ENCODE measurements around the gene KCNJ6. TPM values are rescaled to one million over a fixed set of nuclear protein-coding genes. Genes with fewer than 3 reads are reported as not detected.
A peak's percentile ranks its signal among the peaks of the same experiment; 100 is the strongest.

KCNJ6 gene
- polyA plus RNA-seq, 6 donors from 2014 or later: not detected

DNA sequence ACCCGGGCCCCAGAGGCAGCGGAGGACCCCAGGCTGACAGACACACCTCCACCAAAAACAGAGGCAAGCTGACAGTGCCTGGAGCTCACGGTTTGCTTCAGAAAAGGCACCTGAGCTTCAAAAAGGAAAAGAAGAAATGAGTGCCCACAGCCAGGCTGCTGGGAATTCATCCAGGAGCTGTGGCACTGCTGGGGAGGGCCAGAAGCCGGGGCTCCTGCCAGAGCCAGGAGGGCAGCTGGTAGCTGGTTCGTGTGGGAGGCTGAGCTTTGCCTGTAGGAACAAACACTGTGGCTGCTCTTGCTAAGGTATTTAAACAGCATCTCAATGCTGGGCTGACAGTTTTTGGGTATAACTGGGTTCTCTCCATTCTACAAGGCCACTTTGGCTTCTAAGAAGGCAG lies 19.5 kb downstream of the KCNJ6 start:
- Mint-ChIP-seq H3K9me3 (peaks cover 0 to 4% (median 0%) of the 10 kb centered on the region in 7 donors), H3K36me3 (no peaks in the 10 kb centered on the region), H3K4me3 (no peak overlapping the region), H3K4me1 (no peaks in the 10 kb centered on the region), H3K27me3 (peaks cover 20 to 29% (median 26%) of the 10 kb centered on the region in 3 donors), H3K27ac (no peak overlapping the region)
- ATAC-seq (ENCODE audit: low read depth in 2 of 2): no peak
- DNase-seq: no peak

DNA sequence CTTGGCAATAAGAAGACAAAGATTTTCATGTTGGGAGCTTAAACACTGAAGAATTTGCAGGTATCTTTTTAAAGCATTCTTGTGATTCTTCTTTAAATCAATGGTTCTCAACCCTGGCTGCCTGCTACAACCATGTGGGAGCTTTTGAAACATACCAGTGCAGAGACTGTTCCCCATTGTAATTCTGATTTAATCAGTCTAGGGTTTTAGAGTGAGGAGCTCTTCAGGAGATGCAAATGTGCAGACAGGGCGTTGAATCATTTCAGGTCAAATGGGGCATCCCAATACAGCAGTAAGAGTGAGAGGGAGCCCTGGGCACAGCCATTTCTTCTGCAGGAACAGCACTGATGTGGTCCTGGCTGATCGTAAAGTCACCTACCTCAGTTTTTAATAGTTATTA lies 24.3 kb downstream of the KCNJ6 start:
- no peak for ATAC-seq (ENCODE audit: low read depth in 2 of 2)
- Mint-ChIP-seq H3K4me1 (no peaks in the 10 kb centered on the region), H3K9me3 (peaks cover 0 to 7% (median 0%) of the 10 kb centered on the region in 7 donors), H3K27ac (no peak overlapping the region), H3K36me3 (no peaks in the 10 kb centered on the region), H3K27me3 (peaks cover 10 to 22% (median 15%) of the 10 kb centered on the region in 3 donors), H3K4me3 (no peak overlapping the region)
- no peak for DNase-seq

DNA sequence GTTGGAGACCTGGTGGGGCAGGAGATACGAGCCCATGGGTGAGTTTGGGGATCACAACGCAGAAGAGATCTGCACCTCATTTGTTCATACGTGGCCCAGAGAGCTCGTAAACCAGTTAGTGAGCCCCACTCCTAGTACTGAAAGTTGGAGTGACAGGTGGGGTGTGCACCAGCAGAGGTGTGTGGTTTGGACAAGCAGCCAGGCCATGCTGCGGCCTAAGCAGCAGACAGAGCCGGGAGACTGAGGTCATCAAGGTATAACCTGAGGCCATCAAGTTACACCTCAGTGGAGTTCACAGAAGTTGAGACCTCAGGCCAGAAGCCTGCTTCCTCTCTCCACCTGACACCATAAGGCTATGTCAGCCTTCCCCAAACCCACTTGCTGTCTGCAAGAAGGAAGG lies 27.6 kb downstream of the KCNJ6 start:
- no peak for DNase-seq
- H3K27me3 Mint-ChIP-seq: peaks cover 6 to 20% (median 15%) of the 10 kb centered on the region in 3 donors
- H3K36me3 Mint-ChIP-seq: no peaks in the 10 kb centered on the region
- ATAC-seq (ENCODE audit: low read depth in 2 of 2): no peak
- no peak overlapping the region for H3K4me3 Mint-ChIP-seq
- peaks cover 0 to 4% (median 0%) of the 10 kb centered on the region in 7 donors for H3K9me3 Mint-ChIP-seq
- no peaks in the 10 kb centered on the region for H3K4me1 Mint-ChIP-seq
- H3K27ac Mint-ChIP-seq: peak overlapping the region in 1 of 6 donors; percentile 16

DNA sequence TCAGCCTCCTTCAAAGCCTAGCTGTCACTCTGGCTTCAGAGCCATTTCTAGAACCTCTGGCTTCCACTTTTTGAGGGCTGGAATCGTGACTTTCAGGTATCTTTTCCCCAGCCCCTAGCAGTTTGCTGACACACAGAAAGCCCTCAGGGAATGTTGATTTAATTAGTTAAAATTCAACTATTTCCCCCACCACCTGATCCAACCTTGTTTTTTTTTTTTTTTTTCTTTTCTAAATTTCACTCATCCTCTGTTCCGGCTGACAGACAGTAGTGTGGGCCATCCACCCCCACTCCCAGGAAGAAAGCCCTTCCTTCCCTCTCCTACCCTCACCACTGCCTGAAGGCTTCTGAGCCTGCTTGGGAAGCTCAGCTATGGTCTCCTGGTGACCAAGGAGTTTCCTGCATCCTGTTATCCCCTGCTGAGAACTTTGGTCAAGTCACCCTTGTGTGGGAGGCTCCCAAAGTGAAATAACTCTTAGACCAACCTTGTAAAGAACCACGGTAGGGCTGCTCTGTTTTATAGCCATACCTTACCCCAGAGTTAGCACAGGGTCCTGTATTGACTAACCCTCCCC lies 29.4 kb downstream of the KCNJ6 start:
- DNase-seq (no peak), ATAC-seq (ENCODE audit: low read depth in 2 of 2) (no peak)
- peaks cover 0 to 3% (median 0%) of the 10 kb centered on the region in 7 donors for H3K9me3 Mint-ChIP-seq
- H3K36me3 Mint-ChIP-seq: no peaks in the 10 kb centered on the region
- H3K4me3 Mint-ChIP-seq: no peak overlapping the region
- peaks cover 6 to 20% (median 14%) of the 10 kb centered on the region in 3 donors for H3K27me3 Mint-ChIP-seq
- no peaks in the 10 kb centered on the region for H3K4me1 Mint-ChIP-seq
- peak overlapping the region in 2 of 6 donors; percentile 53 to 64 for H3K27ac Mint-ChIP-seq

DNA sequence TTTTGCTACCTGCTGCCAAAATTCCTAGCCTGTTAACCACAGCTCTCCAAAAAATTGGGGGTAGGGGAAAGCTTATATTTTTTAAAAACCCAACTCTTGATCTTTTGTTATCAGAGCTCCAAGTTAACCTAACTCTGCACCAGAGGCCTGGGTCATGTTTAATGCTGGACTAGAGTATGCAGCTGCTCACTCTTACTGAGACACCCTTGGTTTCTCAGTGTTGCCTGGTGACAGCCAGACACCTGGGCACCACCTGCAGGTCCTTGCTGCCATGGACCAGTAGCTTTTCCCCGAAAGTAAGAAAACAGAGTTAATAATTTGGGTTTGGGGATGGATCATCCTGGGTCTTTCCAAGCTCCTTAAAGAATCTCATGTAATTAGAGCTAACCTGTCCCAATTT lies 30.1 kb downstream of the KCNJ6 start:
- Mint-ChIP-seq H3K9me3 (peaks cover 0 to 3% (median 0%) of the 10 kb centered on the region in 7 donors), H3K4me1 (no peaks in the 10 kb centered on the region), H3K4me3 (no peak overlapping the region), H3K27me3 (peaks cover 6 to 20% (median 14%) of the 10 kb centered on the region in 3 donors), H3K36me3 (no peaks in the 10 kb centered on the region), H3K27ac (no peak overlapping the region)
- DNase-seq (no peak), ATAC-seq (ENCODE audit: low read depth in 2 of 2) (no peak)

DNA sequence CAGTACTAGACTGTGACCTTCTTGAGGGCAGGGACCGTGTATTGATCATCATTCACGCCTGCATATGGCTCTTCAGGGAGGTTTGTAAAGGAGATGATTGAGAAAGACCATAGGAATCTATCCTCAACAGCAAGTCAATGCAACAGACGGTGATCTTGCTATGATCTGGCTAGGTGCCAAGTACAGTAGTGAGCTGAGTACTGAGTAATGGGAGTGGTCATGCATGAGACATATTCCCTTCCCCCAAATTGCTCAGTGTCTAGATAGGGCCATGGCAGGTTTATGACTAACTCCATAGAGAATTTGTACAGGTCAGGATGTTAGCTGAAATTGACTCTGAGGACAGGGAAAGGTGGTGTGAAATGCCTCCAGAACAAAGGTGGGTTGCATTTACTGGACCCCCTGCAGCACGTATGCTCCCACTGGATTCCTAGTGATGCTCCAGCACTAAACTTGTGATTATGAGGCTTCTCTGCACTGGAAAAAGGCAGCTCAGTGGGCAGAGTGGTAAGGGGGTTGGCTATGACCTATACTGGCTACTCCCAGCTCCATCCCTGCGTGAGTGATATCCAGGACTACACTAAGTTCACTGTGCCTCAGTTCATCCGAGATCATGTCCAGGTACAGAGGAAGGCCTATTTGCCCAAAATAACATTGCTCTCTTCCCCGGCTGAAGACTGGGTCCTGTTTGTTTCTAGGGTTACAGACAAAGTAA lies 37.2 kb downstream of the KCNJ6 start:
- Mint-ChIP-seq H3K4me3 (no peak overlapping the region), H3K27me3 (peaks cover 0 to 8% (median 0%) of the 10 kb centered on the region in 3 donors), H3K9me3 (no peaks in the 10 kb centered on the region), H3K4me1 (no peaks in the 10 kb centered on the region), H3K36me3 (no peaks in the 10 kb centered on the region), H3K27ac (no peak overlapping the region)
- no peak for ATAC-seq (ENCODE audit: low read depth in 2 of 2)
- no peak for DNase-seq

DNA sequence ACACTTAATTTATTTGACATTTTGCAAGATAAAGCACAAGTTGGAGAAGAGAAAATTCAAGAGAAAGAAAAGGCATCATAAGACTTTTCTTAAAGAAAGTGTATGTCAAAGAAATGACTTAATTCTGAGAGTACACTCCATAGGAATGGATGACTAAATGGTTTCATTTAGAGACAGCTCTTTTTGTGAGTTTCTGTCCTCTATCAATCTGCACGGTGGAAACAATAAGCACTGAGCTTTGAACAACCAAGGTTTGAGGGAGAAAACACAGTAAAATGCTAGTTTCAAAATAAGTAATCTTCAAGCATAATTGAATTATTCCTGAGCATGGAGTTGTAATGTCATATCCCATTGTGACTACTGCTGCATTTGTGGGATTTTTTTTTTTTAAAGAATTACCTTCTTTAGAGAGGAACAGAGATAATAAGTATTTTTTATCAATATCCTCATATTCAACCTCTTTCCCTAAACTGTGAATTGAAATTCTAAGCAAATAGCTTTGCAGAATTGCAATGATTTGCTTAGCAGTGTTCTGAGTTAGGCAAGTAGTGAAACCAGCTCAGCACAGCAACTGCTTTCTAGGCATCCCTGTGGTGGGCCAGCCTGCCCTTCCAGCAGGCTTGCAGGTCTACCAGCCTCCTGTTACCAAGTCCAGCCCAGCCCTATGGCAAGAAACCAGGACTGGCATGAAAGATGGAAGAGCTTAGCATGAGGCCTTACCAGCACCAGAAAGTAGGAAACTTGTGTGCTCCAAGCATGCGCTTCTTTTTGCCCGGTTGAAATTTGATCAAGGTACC lies 38.2 kb downstream of the KCNJ6 start:
- no peaks in the 10 kb centered on the region for H3K9me3 Mint-ChIP-seq
- no peak overlapping the region for H3K27ac Mint-ChIP-seq
- DNase-seq: no peak
- ATAC-seq (ENCODE audit: low read depth in 2 of 2): no peak
- peaks cover 0 to 8% (median 0%) of the 10 kb centered on the region in 3 donors for H3K27me3 Mint-ChIP-seq
- no peaks in the 10 kb centered on the region for H3K36me3 Mint-ChIP-seq
- H3K4me1 Mint-ChIP-seq: no peaks in the 10 kb centered on the region
- H3K4me3 Mint-ChIP-seq: no peak overlapping the region

DNA sequence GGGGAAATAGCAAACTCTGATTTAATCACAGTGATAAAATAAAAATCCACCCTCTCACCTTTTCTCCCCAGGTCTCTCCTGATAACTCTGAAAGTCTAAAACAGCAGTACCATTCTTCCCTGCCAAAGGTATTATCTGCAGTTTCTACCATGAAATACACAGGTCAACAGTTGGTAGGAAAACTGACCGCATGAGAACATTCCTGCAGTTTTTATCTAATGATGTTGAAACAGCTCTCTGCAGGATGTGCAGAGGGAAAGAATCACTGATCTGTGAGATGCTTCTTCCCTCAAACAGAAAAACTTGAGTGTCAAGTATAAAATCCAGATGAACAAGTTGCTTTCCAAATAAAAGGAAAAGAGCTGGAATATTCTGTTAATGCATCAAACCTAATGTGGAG lies 39.1 kb downstream of the KCNJ6 start:
- H3K4me1 Mint-ChIP-seq: no peaks in the 10 kb centered on the region
- ATAC-seq (ENCODE audit: low read depth in 2 of 2): no peak
- H3K4me3 Mint-ChIP-seq: no peak overlapping the region
- DNase-seq: no peak
- peaks cover 0 to 8% (median 0%) of the 10 kb centered on the region in 3 donors for H3K27me3 Mint-ChIP-seq
- H3K27ac Mint-ChIP-seq: no peak overlapping the region
- no peaks in the 10 kb centered on the region for H3K9me3 Mint-ChIP-seq
- H3K36me3 Mint-ChIP-seq: no peaks in the 10 kb centered on the region

DNA sequence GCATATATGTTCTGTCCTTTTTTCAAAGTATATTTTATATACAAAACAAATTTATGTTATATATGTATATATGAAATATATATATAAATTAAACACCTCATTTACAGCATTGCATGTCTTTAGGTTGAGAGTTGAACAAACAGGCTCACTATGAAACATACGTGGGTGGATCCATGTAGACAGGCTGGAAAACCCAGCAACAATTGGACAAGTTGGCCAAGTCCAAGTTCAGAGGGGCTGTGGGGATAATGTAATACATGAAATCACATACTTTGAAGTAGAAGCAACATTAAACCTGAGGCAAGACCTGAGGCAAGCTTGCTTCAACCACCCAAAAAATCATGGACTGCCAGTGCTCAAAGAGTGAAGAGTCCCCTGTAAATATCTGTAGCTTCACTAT lies 39.7 kb downstream of the KCNJ6 start:
- no peaks in the 10 kb centered on the region for H3K9me3 Mint-ChIP-seq
- no peaks in the 10 kb centered on the region for H3K4me1 Mint-ChIP-seq
- H3K27me3 Mint-ChIP-seq: peaks cover 0 to 8% (median 0%) of the 10 kb centered on the region in 3 donors
- ATAC-seq (ENCODE audit: low read depth in 2 of 2): no peak
- H3K4me3 Mint-ChIP-seq: no peak overlapping the region
- H3K27ac Mint-ChIP-seq: no peak overlapping the region
- no peaks in the 10 kb centered on the region for H3K36me3 Mint-ChIP-seq
- DNase-seq: no peak

DNA sequence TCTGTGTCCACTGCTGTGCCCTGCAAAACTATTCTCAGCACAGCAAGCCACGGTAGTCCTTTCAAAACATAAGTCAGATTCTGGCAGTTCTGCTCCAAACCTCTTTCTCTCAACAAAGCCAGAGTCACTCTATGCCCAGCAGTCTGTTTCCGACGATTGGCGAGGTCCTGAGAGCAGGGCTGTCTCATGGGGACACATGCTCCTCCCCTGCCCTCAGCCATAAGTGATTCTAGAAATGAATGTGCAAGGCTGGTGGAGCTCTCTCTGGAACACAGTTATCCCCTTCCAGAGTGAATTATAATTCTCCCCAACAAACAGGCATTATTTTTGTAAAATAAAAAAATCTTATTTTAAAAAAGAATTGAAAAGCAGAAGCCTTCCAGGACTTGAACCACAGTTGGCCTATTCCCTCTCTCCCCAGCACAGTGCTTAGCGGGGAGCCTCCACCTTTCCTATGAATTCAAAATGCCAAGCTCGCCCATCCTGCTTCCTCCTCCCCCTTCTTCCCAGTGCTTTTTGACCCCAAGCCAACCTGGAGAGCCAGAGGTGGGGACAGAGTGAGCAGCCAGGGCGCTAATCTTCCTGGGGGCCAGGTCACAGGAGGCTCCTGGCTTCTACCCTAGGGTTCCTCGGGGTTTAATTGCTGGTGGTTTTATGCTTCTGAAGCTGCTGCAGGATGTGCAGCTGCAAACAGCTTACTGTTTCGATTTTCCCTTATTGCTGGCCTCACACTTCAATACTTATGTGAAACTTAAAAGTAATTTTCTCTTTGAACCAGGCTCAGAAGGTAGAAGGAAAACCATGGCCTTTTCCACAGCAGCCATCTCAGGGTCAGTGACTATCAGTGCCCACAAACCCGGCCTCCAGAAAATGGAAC lies 41.1 kb downstream of the KCNJ6 start:
- Mint-ChIP-seq H3K4me3 (no peak overlapping the region), H3K9me3 (no peaks in the 10 kb centered on the region), H3K4me1 (no peaks in the 10 kb centered on the region), H3K27ac (no peak overlapping the region), H3K36me3 (no peaks in the 10 kb centered on the region), H3K27me3 (peaks cover 0 to 8% (median 0%) of the 10 kb centered on the region in 3 donors)
- no peak for ATAC-seq (ENCODE audit: low read depth in 2 of 2)
- DNase-seq: no peak

DNA sequence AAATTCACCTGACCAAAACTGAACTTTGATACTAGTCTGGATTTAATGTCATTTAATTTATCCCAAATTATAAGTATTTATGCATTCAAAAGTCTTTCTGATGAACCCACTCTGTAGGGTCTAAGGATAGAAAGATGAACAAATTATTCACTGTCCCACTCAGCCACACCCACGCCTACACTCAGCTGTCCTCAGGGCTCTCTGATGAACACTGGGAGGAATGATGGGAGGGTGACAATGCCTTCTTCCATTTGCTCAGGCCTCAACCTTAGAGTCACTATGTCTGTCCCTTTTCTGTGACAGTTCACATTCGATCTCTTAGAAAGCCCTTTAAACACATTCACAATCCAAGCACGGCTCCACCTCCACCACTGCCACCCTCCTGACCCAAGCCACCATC lies 41.8 kb downstream of the KCNJ6 start:
- Mint-ChIP-seq H3K4me1 (no peaks in the 10 kb centered on the region), H3K27ac (no peak overlapping the region), H3K27me3 (peaks cover 0 to 7% (median 0%) of the 10 kb centered on the region in 3 donors), H3K36me3 (no peaks in the 10 kb centered on the region), H3K9me3 (no peaks in the 10 kb centered on the region), H3K4me3 (no peak overlapping the region)
- ATAC-seq (ENCODE audit: low read depth in 2 of 2) (no peak), DNase-seq (no peak)

DNA sequence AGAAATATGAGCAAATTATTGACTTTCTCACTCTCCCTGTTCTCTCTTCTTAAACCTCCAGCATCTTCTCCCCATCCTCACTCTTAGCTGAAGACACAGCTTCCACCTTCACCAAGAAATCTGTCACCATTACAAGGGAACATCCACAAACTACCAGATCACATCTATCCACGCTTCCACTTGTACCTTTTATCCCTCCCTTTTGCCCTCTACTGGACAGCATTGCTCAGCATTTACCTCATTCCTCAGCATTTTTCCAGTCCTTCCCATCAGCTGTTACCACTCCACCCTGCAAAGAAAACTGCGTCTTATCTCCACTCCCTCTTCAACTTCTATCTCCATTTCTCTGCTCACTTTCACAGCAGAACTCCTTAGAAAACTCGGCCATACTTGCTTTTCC lies 42.6 kb downstream of the KCNJ6 start:
- DNase-seq (no peak), ATAC-seq (ENCODE audit: low read depth in 2 of 2) (no peak)
- Mint-ChIP-seq H3K4me1 (no peaks in the 10 kb centered on the region), H3K36me3 (no peaks in the 10 kb centered on the region), H3K4me3 (no peak overlapping the region), H3K9me3 (no peaks in the 10 kb centered on the region), H3K27ac (no peak overlapping the region), H3K27me3 (no peaks in the 10 kb centered on the region)

Measured in naive B cell (primary cell).